Ectodermal cell (in vitro differentiated cells): Measurements from ENCODE around the gene LAMA2.

Experiments used
- H3K27ac ChIP-seq: 2 replicates; pipeline ENCODE4 v1.7.0; 2013; ENCODE audit warnings: mild to moderate bottlenecking, low read depth, low read length; ENCODE audit not compliant: insufficient read depth, poor library complexity, severe bottlenecking
- H3K27me3 ChIP-seq: 2 replicates; pipeline ENCODE4 v1.7.0; 2013; ENCODE audit warnings: mild to moderate bottlenecking, low read length; ENCODE audit not compliant: insufficient read depth, control insufficient read depth, poor library complexity, severe bottlenecking
- H3K36me3 ChIP-seq: one replicate; pipeline ENCODE4 v1.7.0; 2013; ENCODE audit warnings: low read length; ENCODE audit not compliant: control insufficient read depth, insufficient read depth
- H3K4me1 ChIP-seq: one replicate; pipeline ENCODE4 v1.7.0; 2013; ENCODE audit warnings: low read length; ENCODE audit not compliant: control insufficient read depth, insufficient read depth
- H3K4me3 ChIP-seq: 2 replicates; pipeline ENCODE4 v1.7.0; 2013; ENCODE audit warnings: low read depth, low read length, control low read depth; ENCODE audit not compliant: insufficient read depth
- H3K9me3 ChIP-seq: 2 replicates; pipeline ENCODE4 v1.7.0; 2013; ENCODE audit warnings: mild to moderate bottlenecking, low read length, moderate library complexity; ENCODE audit not compliant: control insufficient read depth
- WGBS, 2 experiments: methylation state at CpG; one replicate each; pipeline ENCODE4 v1.1.7; 2013; ENCODE audit warnings: missing lambda C conversion rate in 2 of 2; 5-methylcytosine and 5-hydroxymethylcytosine counted together

Gene LAMA2

GRCh38 chr6:129551486-129551885, 668.5 kb downstream of the LAMA2 start:
- Histone ChIP-seq H3K9me3 (no peaks in the 10 kb centered on the region), H3K27ac (no peak overlapping the region), H3K4me1 (no peaks in the 10 kb centered on the region), H3K36me3 (no peaks in the 10 kb centered on the region), H3K4me3 (no peak overlapping the region), H3K27me3 (no peaks in the 10 kb centered on the region)
- 88% methylated on average over 1 of the region's 1 CpG; no CpG with 5 or more reads in 1 of the 2 experiments for WGBS, 2 experiments

- no peaks in the 10 kb centered on the region for H3K9me3 ChIP-seq
- H3K27ac ChIP-seq, result no peak overlapping the region
- H3K36me3 ChIP-seq, result no peaks in the 10 kb centered on the region
- WGBS, 2 experiments, result 91% methylated on average over 2 of the region's 2 CpGs
- H3K27me3 ChIP-seq, result no peaks in the 10 kb centered on the region
- no peaks in the 10 kb centered on the region for H3K4me1 ChIP-seq
- no peak overlapping the region for H3K4me3 ChIP-seq
Measured at GRCh38 chr6:129552413-129552812, 669.5 kb downstream of the LAMA2 start.

- Histone ChIP-seq H3K4me3 (no peak overlapping the region), H3K4me1 (no peaks in the 10 kb centered on the region)
- WGBS, 2 experiments, result 68 to 92% methylated on average over 5 of the region's 5 CpGs
Measured at GRCh38 chr6:129555206-129555832, 672.4 kb downstream of the LAMA2 start.

GRCh38 chr6:129558248-129558647, 675.3 kb downstream of the LAMA2 start:
- H3K9me3 ChIP-seq, result no peaks in the 10 kb centered on the region
- no peak overlapping the region for H3K27ac ChIP-seq
- H3K4me1 ChIP-seq, result no peaks in the 10 kb centered on the region
- no peak overlapping the region for H3K4me3 ChIP-seq
- no peaks in the 10 kb centered on the region for H3K27me3 ChIP-seq
- no CpG with 5 or more reads among the region's 1 CpG for WGBS, 2 experiments
- H3K36me3 ChIP-seq, result no peaks in the 10 kb centered on the region

More at GRCh38 chr6:129555206-129555832, 672.4 kb downstream of the LAMA2 start:
- Histone ChIP-seq H3K27me3 (no peaks in the 10 kb centered on the region), H3K9me3 (no peaks in the 10 kb centered on the region), H3K27ac (no peak overlapping the region), H3K36me3 (no peaks in the 10 kb centered on the region)

- Histone ChIP-seq H3K27ac (no peak overlapping the region), H3K27me3 (no peaks in the 10 kb centered on the region), H3K4me1 (no peaks in the 10 kb centered on the region), H3K9me3 (no peaks in the 10 kb centered on the region), H3K4me3 (no peak overlapping the region), H3K36me3 (no peaks in the 10 kb centered on the region)
- WGBS, 2 experiments, result 85 to 91% methylated on average over 4 of the region's 4 CpGs
Measured at GRCh38 chr6:129565366-129565765, 682.4 kb downstream of the LAMA2 start.

GRCh38 chr6:129565811-129566210, 682.9 kb downstream of the LAMA2 start:
- Histone ChIP-seq H3K4me3 (no peak overlapping the region), H3K27ac (no peak overlapping the region), H3K36me3 (no peaks in the 10 kb centered on the region), H3K27me3 (no peaks in the 10 kb centered on the region), H3K4me1 (no peaks in the 10 kb centered on the region), H3K9me3 (no peaks in the 10 kb centered on the region)
- WGBS, 2 experiments, result 85 to 95% methylated on average over 2 of the region's 2 CpGs
